Astrocyte (in vitro differentiated cells and primary cell): ENCODE measurements around the gene ZNRF2. TPM values are rescaled to one million over a fixed set of nuclear protein-coding genes. Genes with fewer than 3 reads are reported as not detected.

Experiments used
- DNase-seq: peaks from one replicate; pipeline ENCODE4 v3.0.0-alpha.2; 2010; ENCODE audit warnings: low read depth
- FAIRE-seq: peaks from 2 replicates; lab custom pipeline; 2011; peaks lifted over from hg19 to GRCh38; lab: Jason Lieb, UNC
- H2AFZ ChIP-seq: 2 replicates; pipeline ENCODE4 v1.6.0; 2012; ENCODE audit warnings: low read depth, low read length, inconsistent platforms
- H3K27ac ChIP-seq: 2 replicates; pipeline ENCODE4 v1.5.1; 2011; ENCODE audit warnings: low read depth, low read length, inconsistent platforms
- H3K27me3 ChIP-seq: 2 replicates; pipeline ENCODE4 v1.6.0; 2011; ENCODE audit warnings: low read length, inconsistent platforms; ENCODE audit not compliant: insufficient read depth
- H3K36me3 ChIP-seq: 2 replicates; pipeline ENCODE4 v1.5.1; 2011; ENCODE audit warnings: low read length, inconsistent platforms; ENCODE audit not compliant: insufficient read depth
- H3K4me1 ChIP-seq: 2 replicates; pipeline ENCODE4 v1.5.1; 2011; ENCODE audit warnings: low read length, inconsistent platforms; ENCODE audit not compliant: insufficient read depth
- H3K4me2 ChIP-seq: 2 replicates; pipeline ENCODE4 v1.6.0; 2012; ENCODE audit warnings: low read length, inconsistent platforms
- H3K4me3 ChIP-seq: 2 replicates; pipeline ENCODE4 v1.5.1; 2011; ENCODE audit warnings: low read depth, mild to moderate bottlenecking, low read length, inconsistent platforms; ENCODE audit not compliant: insufficient read depth
- H3K79me2 ChIP-seq: 2 replicates; pipeline ENCODE4 v1.6.0; 2012; ENCODE audit warnings: mild to moderate bottlenecking, low read length, inconsistent platforms; ENCODE audit not compliant: insufficient read depth
- H3K9ac ChIP-seq: 2 replicates; pipeline ENCODE4 v1.6.0; 2012; ENCODE audit warnings: mild to moderate bottlenecking, low read length, inconsistent platforms
- H3K9me3 ChIP-seq: 2 replicates; pipeline ENCODE4 v1.5.1; 2012; ENCODE audit warnings: low read depth, mild to moderate bottlenecking, low read length, inconsistent platforms; ENCODE audit not compliant: insufficient read depth
- H4K20me1 ChIP-seq: 2 replicates; pipeline ENCODE4 v1.6.0; 2012; ENCODE audit warnings: low read length, inconsistent platforms; ENCODE audit not compliant: insufficient read depth
- H3K27ac Mint-ChIP-seq: one replicate; pipeline ENCODE4 v1.8.0; 2021; ENCODE audit warnings: mild to moderate bottlenecking, mixed read lengths; ENCODE audit not compliant: unreplicated experiment
- H3K27me3 Mint-ChIP-seq: one replicate; pipeline ENCODE4 v1.8.0; 2021; ENCODE audit warnings: low read depth, mixed read lengths; ENCODE audit not compliant: unreplicated experiment
- H3K36me3 Mint-ChIP-seq: one replicate; pipeline ENCODE4 v1.8.0; 2021; ENCODE audit warnings: low read depth, mixed read lengths; ENCODE audit not compliant: unreplicated experiment
- H3K4me1 Mint-ChIP-seq: one replicate; pipeline ENCODE4 v1.8.0; 2021; ENCODE audit warnings: low read depth, mixed read lengths; ENCODE audit not compliant: unreplicated experiment
- H3K4me3 Mint-ChIP-seq: one replicate; pipeline ENCODE4 v1.8.0; 2021; ENCODE audit warnings: mild to moderate bottlenecking, moderate library complexity, mixed read lengths; ENCODE audit not compliant: unreplicated experiment
- H3K9me3 Mint-ChIP-seq: one replicate; pipeline ENCODE4 v1.8.0; 2021; ENCODE audit warnings: mild to moderate bottlenecking, mixed read lengths; ENCODE audit not compliant: unreplicated experiment
- EZH2 ChIP-seq: IDR thresholded peaks from 2 replicates; pipeline ENCODE4 v1.6.1; 2012; ENCODE audit warnings: mild to moderate bottlenecking, low read length, inconsistent platforms; ENCODE audit not compliant: insufficient read depth
- total RNA-seq: library from RNA; stranded (reverse); gene quantifications from 2 replicates; pipeline ENCODE4 v1.2.1, GENCODE V29; 2021
- TF ChIP-seq, protein P1 (sequence below): IDR thresholded peaks from 2 replicates; pipeline ENCODE4 v1.5.1; 2011; ENCODE audit warnings: low read depth, mild to moderate bottlenecking, inconsistent platforms, low read length, moderate library complexity; ENCODE audit not compliant: insufficient read depth

Gene ZNRF2
- total RNA-seq, 1 donor from 2014 or later = 9.9 TPM

DNA sequence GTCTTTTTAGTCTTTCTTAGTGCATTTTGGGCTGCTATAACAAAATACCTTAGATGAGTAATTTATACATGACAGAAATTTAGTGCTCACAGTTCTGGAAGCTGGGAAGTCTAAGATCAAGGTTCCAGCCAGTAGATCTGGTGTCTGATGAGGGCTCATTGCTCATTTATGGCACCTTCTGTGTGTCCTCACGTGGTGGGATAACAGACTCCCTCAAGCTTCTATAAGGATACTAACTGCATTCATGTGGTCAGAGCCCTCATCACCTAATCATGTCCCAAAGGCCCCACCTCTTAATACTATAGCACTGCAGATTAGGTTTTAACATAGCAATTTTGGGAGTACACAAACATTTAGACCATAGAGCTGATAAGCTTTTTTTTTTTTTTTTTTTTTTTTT is 80.4 kb downstream of the ZNRF2 start:
- no peak overlapping the region for H3K27ac Mint-ChIP-seq
- Histone ChIP-seq H3K9me3 (no peaks in the 10 kb centered on the region), H3K4me1 (peaks cover 8% of the 10 kb centered on the region), H3K9ac (no peak overlapping the region), H3K4me2 (no peak overlapping the region), H3K27ac (no peak overlapping the region), H3K27me3 (no peaks in the 10 kb centered on the region), H3K4me3 (no peak overlapping the region), H2AFZ (no peak overlapping the region), H3K79me2 (no peaks in the 10 kb centered on the region), H3K36me3 (no peaks in the 10 kb centered on the region), H4K20me1 (no peaks in the 10 kb centered on the region)
- H3K27me3 Mint-ChIP-seq = no peaks in the 10 kb centered on the region
- TF ChIP-seq, protein P1, sequence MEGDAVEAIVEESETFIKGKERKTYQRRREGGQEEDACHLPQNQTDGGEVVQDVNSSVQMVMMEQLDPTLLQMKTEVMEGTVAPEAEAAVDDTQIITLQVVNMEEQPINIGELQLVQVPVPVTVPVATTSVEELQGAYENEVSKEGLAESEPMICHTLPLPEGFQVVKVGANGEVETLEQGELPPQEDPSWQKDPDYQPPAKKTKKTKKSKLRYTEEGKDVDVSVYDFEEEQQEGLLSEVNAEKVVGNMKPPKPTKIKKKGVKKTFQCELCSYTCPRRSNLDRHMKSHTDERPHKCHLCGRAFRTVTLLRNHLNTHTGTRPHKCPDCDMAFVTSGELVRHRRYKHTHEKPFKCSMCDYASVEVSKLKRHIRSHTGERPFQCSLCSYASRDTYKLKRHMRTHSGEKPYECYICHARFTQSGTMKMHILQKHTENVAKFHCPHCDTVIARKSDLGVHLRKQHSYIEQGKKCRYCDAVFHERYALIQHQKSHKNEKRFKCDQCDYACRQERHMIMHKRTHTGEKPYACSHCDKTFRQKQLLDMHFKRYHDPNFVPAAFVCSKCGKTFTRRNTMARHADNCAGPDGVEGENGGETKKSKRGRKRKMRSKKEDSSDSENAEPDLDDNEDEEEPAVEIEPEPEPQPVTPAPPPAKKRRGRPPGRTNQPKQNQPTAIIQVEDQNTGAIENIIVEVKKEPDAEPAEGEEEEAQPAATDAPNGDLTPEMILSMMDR = no peak
- H3K36me3 Mint-ChIP-seq = no peaks in the 10 kb centered on the region
- no peak for DNase-seq
- H3K9me3 Mint-ChIP-seq = no peaks in the 10 kb centered on the region
- no peak for FAIRE-seq
- peaks cover 5% of the 10 kb centered on the region for H3K4me1 Mint-ChIP-seq
- no peak overlapping the region for H3K4me3 Mint-ChIP-seq

- H2AFZ ChIP-seq = no peak overlapping the region
Measured at GRCh38 chr7:30365621-30366020, 81.2 kb downstream of the ZNRF2 start.

GRCh38 chr7:30366606-30367005 is 82.2 kb downstream of the ZNRF2 start:
- H3K27ac ChIP-seq = no peak overlapping the region
- H2AFZ ChIP-seq = no peak overlapping the region
- TF ChIP-seq, protein P1 = no peak
- TF ChIP-seq EZH2 = no peak
- Mint-ChIP-seq H3K9me3 (peaks cover 1% of the 10 kb centered on the region), H3K4me1 (peaks cover 5% of the 10 kb centered on the region), H3K27ac (no peak overlapping the region), H3K36me3 (peaks cover 3% of the 10 kb centered on the region), H3K4me3 (no peak overlapping the region), H3K27me3 (no peaks in the 10 kb centered on the region)
- no peaks in the 10 kb centered on the region for H3K27me3 ChIP-seq
- FAIRE-seq = no peak
- H3K79me2 ChIP-seq = no peaks in the 10 kb centered on the region
- H3K9ac ChIP-seq = no peak overlapping the region
- H4K20me1 ChIP-seq = no peaks in the 10 kb centered on the region
- DNase-seq = peak; percentile 44
- H3K36me3 ChIP-seq = no peaks in the 10 kb centered on the region
- H3K4me3 ChIP-seq = no peak overlapping the region
- H3K4me2 ChIP-seq = peak overlapping the region; percentile 38
- peaks cover 8% of the 10 kb centered on the region for H3K4me1 ChIP-seq
- no peaks in the 10 kb centered on the region for H3K9me3 ChIP-seq

More at GRCh38 chr7:30365621-30366020, 81.2 kb downstream of the ZNRF2 start:
- Mint-ChIP-seq H3K9me3 (no peaks in the 10 kb centered on the region), H3K4me3 (no peak overlapping the region), H3K36me3 (no peaks in the 10 kb centered on the region), H3K27me3 (no peaks in the 10 kb centered on the region), H3K27ac (no peak overlapping the region), H3K4me1 (peaks cover 5% of the 10 kb centered on the region)
- H3K27me3 ChIP-seq = no peaks in the 10 kb centered on the region
- no peak overlapping the region for H3K9ac ChIP-seq
- no peak overlapping the region for H3K4me2 ChIP-seq
- no peaks in the 10 kb centered on the region for H3K36me3 ChIP-seq
- H4K20me1 ChIP-seq = no peaks in the 10 kb centered on the region
- peak; percentile 26 for DNase-seq
- no peaks in the 10 kb centered on the region for H3K79me2 ChIP-seq
- no peaks in the 10 kb centered on the region for H3K9me3 ChIP-seq
- FAIRE-seq = no peak
- TF ChIP-seq, protein P1 = no peak
- TF ChIP-seq EZH2 = no peak
- no peak overlapping the region for H3K4me3 ChIP-seq
- no peak overlapping the region for H3K27ac ChIP-seq
- peaks cover 8% of the 10 kb centered on the region for H3K4me1 ChIP-seq
